SK-N-SH treated with all-trans-retinoic acid at 6 μM for 48 hours (cell line): ENCODE data around the gene MVB12B.

ENCODE experiments used
- ARNTL ChIP-seq: fragments of 450-650 bp; formaldehyde crosslinking; IDR thresholded peaks from 2 replicates; pipeline ENCODE4 v1.5.0; 2020; ENCODE audit warnings: low read depth, mild to moderate bottlenecking, moderate library complexity, borderline replicate concordance
- BACH2 ChIP-seq: fragments of 250-450 bp; sonication (Bioruptor Pico); IDR thresholded peaks from 2 replicates; pipeline ENCODE4 v1.9.0; 2021; ENCODE audit warnings: mild to moderate bottlenecking, borderline replicate concordance
- PATZ1 ChIP-seq: fragments of 250-450 bp; sonication (Bioruptor Pico); IDR thresholded peaks from 2 replicates; pipeline ENCODE4 v1.8.0; 2020; ENCODE audit warnings: mild to moderate bottlenecking, moderate library complexity, borderline replicate concordance
- TCF4 ChIP-seq: fragments of 250-450 bp; sonication (Bioruptor Pico); IDR thresholded peaks from 2 replicates; pipeline ENCODE4 v1.8.0; 2021; ENCODE audit warnings: mild to moderate bottlenecking, moderate library complexity, borderline replicate concordance
- TOX ChIP-seq: fragments of 250-450 bp; sonication (Bioruptor Pico); IDR thresholded peaks from 2 replicates; pipeline ENCODE4 v1.8.0; 2021; ENCODE audit warnings: mild to moderate bottlenecking, moderate library complexity, borderline replicate concordance
- ZC3H10 ChIP-seq: fragments of 250-450 bp; sonication (Bioruptor Pico); IDR thresholded peaks from 2 replicates; pipeline ENCODE4 v1.5.1; 2021; ENCODE audit warnings: mild to moderate bottlenecking, moderate library complexity
- ZFP30 ChIP-seq: fragments of 450-650 bp; formaldehyde crosslinking; IDR thresholded peaks from 2 replicates; pipeline ENCODE4 v1.5.0; 2022; ENCODE audit warnings: mild to moderate bottlenecking, moderate library complexity
- TF ChIP-seq, protein P1 (sequence below): fragments of 250-450 bp; sonication (Bioruptor Pico); IDR thresholded peaks from 2 replicates; pipeline ENCODE4 v1.5.1; 2020; ENCODE audit warnings: low read depth, mild to moderate bottlenecking, moderate library complexity

GRCh38 chr9:126335837-126336735 lies 9.5 kb downstream of the MVB12B start:
- TF ChIP-seq ARNTL (CRISPR knock-in tag), result no peak
- TF ChIP-seq, protein P1, sequence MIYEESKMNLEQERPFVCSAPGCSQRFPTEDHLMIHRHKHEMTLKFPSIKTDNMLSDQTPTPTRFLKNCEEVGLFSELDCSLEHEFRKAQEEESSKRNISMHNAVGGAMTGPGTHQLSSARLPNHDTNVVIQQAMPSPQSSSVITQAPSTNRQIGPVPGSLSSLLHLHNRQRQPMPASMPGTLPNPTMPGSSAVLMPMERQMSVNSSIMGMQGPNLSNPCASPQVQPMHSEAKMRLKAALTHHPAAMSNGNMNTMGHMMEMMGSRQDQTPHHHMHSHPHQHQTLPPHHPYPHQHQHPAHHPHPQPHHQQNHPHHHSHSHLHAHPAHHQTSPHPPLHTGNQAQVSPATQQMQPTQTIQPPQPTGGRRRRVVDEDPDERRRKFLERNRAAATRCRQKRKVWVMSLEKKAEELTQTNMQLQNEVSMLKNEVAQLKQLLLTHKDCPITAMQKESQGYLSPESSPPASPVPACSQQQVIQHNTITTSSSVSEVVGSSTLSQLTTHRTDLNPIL, result no peak
- no peak for TF ChIP-seq ZC3H10
- no peak for TF ChIP-seq PATZ1 (CRISPR knock-in tag)
- no peak for TF ChIP-seq ZFP30 (CRISPR knock-in tag)
- no peak for TF ChIP-seq TCF4 (CRISPR knock-in tag)
- TF ChIP-seq TOX, result no peak
- no peak for TF ChIP-seq BACH2 (CRISPR knock-in tag)
